Breast epithelium (tissue), 3 donors: ENCODE results near the gene SPDEF.

Experiments used
- CTCF ChIP-seq, 3 donors: fragments of 450-650 bp; IDR thresholded peaks; one replicate each; pipeline ENCODE4 v1.5.1; 2016 to 2017; ENCODE audit warnings: antibody characterized with exemption in 3 of 3, mild to moderate bottlenecking in 3 of 3, moderate library complexity in 3 of 3
- POLR2A ChIP-seq: fragments of 450-650 bp; IDR thresholded peaks from one replicate; pipeline ENCODE4 v1.6.1; 2016; ENCODE audit warnings: antibody characterized with exemption, mild to moderate bottlenecking, moderate library complexity
- POLR2AphosphoS5 ChIP-seq, 3 donors: sonication (generic); formaldehyde crosslinking; IDR thresholded peaks; one replicate each; pipeline ENCODE4 v1.6.1; 2017; ENCODE audit warnings: antibody characterized with exemption in 3 of 3

GRCh38 chr6:34513646-34514045, 42.5 kb downstream of the SPDEF start:
- TF ChIP-seq CTCF (IDR thresholded peaks at IDR 0.05) (no peak), POLR2A (no peak), POLR2AphosphoS5 (IDR thresholded peaks at IDR 0.05) (no peak)
